Gastroesophageal sphincter (tissue), 4 donors: ENCODE data around the gene C2orf42. TPM values are rescaled to one million over a fixed set of nuclear protein-coding genes. Genes with fewer than 3 reads are reported as not detected.
A peak's percentile ranks its signal among the peaks of the same experiment; 100 is the strongest.

Experiments
- ATAC-seq: fragments of 150-250 bp; one replicate; pipeline ENCODE4 v1.9.1; 2016; ENCODE audit warnings: mild to moderate bottlenecking, moderate library complexity
- H3K27ac ChIP-seq, 4 donors: fragments of 200-600 bp; sonication (generic) in 3 of 4; 1 replicate in 3 of 4; 2 replicates in 1 of 4; pipeline ENCODE4 v1.5.1; 2016 to 2019
- H3K27me3 ChIP-seq: fragments of 200-600 bp; sonication (generic); one replicate; pipeline ENCODE4 v1.5.1; 2019
- H3K36me3 ChIP-seq, 2 donors: fragments of 200-600 bp; sonication (generic); one replicate each; pipeline ENCODE4 v1.5.1; 2019; ENCODE audit warnings: control low read depth in 1 of 2
- H3K4me1 ChIP-seq, 3 donors: fragments of 200-600 bp; sonication (generic); 1 replicate in 2 of 3; 2 replicates in 1 of 3; pipeline ENCODE4 v1.5.1; 2016 to 2019; ENCODE audit warnings: control low read depth in 2 of 3
- H3K4me3 ChIP-seq, 2 donors: fragments of 200-600 bp; sonication (generic); one replicate each; pipeline ENCODE4 v1.5.1; 2019; ENCODE audit warnings: mild to moderate bottlenecking in 1 of 2, moderate library complexity in 1 of 2
- H3K9me3 ChIP-seq, 3 donors: fragments of 200-600 bp; sonication (generic); one replicate each; pipeline ENCODE4 v1.5.1; 2017 to 2019; ENCODE audit warnings: control low read depth in 2 of 3
- CTCF ChIP-seq, 4 experiments: fragments of 200-600 bp in 2 of 4; fragments of 450-650 bp in 2 of 4; sonication (generic) in 1 of 4; IDR thresholded peaks; one replicate each; pipeline ENCODE4 v1.5.1; 2017 to 2019; ENCODE audit warnings: antibody characterized with exemption in 4 of 4, mild to moderate bottlenecking in 2 of 4, moderate library complexity in 2 of 4
- EP300 ChIP-seq: sonication (generic); formaldehyde crosslinking; IDR thresholded peaks from one replicate; pipeline ENCODE4 v1.6.1; 2017; ENCODE audit warnings: antibody characterized with exemption, mild to moderate bottlenecking
- POLR2A ChIP-seq, 2 donors: fragments of 450-650 bp; IDR thresholded peaks; one replicate each; pipeline ENCODE4 v1.6.1; 2017; ENCODE audit warnings: antibody characterized with exemption in 2 of 2, mild to moderate bottlenecking in 2 of 2, moderate library complexity in 1 of 2
- POLR2AphosphoS5 ChIP-seq: sonication (generic); formaldehyde crosslinking; IDR thresholded peaks from one replicate; pipeline ENCODE4 v1.6.1; 2017; ENCODE audit warnings: antibody characterized with exemption
- WGBS, 2 donors: methylation state at CpG; one replicate each; pipeline ENCODE4 v1.1.5; 2018; ENCODE audit warnings: low coverage in 1 of 2; 5-methylcytosine and 5-hydroxymethylcytosine counted together
- total RNA-seq, 4 donors: library from RNA; depleted of rRNA; stranded (reverse); fragments of >200 nt; gene quantifications; one replicate each; pipeline ENCODE4 v1.1.0, GENCODE V29; 2016

The C2orf42 gene
- total RNA-seq, 4 donors from 2014 or later, result 17.5 to 32.1 (median 23.2) TPM

- Histone ChIP-seq H3K27me3 (no peaks in the 10 kb centered on the region), H3K36me3 (no peaks in the 10 kb centered on the region), H3K27ac (peak overlapping the region in 1 of 4 donors; percentile 86), H3K4me1 (peaks cover 0 to 28% (median 14%) of the 10 kb centered on the region in 3 donors), H3K4me3 (no peak overlapping the region), H3K9me3 (no peaks in the 10 kb centered on the region)
- TF ChIP-seq POLR2A (IDR thresholded peaks at IDR 0.05), result no peak
- TF ChIP-seq EP300, result no peak
- 86 to 92% methylated on average over 1 of the region's 2 CpGs for WGBS, 2 donors
- no peak for ATAC-seq
These were observed 64.4 kb downstream of the C2orf42 start for GRCh38 chr2:70126413-70126812.

DNA sequence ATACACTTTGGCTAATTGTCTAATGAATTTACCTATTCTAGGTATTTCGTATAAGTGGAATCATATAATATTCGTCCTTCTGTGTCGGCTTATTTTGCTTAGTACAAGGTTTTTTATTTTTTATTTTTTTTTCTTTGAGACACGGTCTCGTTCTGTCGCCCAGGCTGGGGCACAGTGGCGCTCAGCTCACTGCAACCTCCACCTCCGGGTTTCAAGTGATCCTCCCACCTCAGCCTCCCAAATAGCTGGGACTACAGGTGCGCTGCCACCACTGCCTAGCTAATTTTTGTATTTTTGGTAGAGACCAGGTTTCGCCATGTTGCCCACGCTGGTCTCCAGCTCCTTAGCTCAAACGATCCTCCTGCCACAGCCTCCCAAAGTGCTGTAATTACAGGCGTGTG is 65.3 kb downstream of the C2orf42 start:
- TF ChIP-seq POLR2AphosphoS5, result no peak
- no peak for TF ChIP-seq POLR2A (IDR thresholded peaks at IDR 0.05)
- no peak for TF ChIP-seq EP300
- no peak for TF ChIP-seq CTCF (IDR thresholded peaks at IDR 0.05)
- no peaks in the 10 kb centered on the region for H3K27me3 ChIP-seq
- peaks cover 0 to 19% (median 12%) of the 10 kb centered on the region in 3 donors for H3K4me1 ChIP-seq
- H3K9me3 ChIP-seq, result no peaks in the 10 kb centered on the region
- ATAC-seq, result no peak
- WGBS, 2 donors, result 41 to 53% methylated on average over 10 to 11 of the region's 13 CpGs
- H3K4me3 ChIP-seq, result peak overlapping the region; percentile 40 to 53
- H3K36me3 ChIP-seq, result no peaks in the 10 kb centered on the region
- peak overlapping the region; percentile 86 to 98 (median 94) for H3K27ac ChIP-seq

- TF ChIP-seq POLR2A (IDR thresholded peaks at IDR 0.05) (peak in 1 of 2 donors; percentile 38), POLR2AphosphoS5 (peak; percentile 27), EP300 (no peak), CTCF (IDR thresholded peaks at IDR 0.05) (no peak)
- Histone ChIP-seq H3K27me3 (no peaks in the 10 kb centered on the region), H3K9me3 (no peaks in the 10 kb centered on the region), H3K36me3 (no peaks in the 10 kb centered on the region), H3K27ac (peak overlapping the region; percentile 86 to 98 (median 94)), H3K4me1 (peaks cover 0 to 18% (median 12%) of the 10 kb centered on the region in 3 donors), H3K4me3 (peak overlapping the region; percentile 40 to 53)
- ATAC-seq, result peak; percentile 57
- 0 to 1% methylated on average over 15 to 30 of the region's 36 CpGs for WGBS, 2 donors
These were observed 65.8 kb downstream of the C2orf42 start for GRCh38 chr2:70124983-70125480.

- Histone ChIP-seq H3K9me3 (no peaks in the 10 kb centered on the region), H3K4me1 (peaks cover 0 to 21% (median 12%) of the 10 kb centered on the region in 3 donors), H3K27me3 (no peaks in the 10 kb centered on the region), H3K36me3 (no peaks in the 10 kb centered on the region), H3K4me3 (peak overlapping the region; percentile 40 to 53), H3K27ac (peak overlapping the region; percentile 86 to 98 (median 94))
- TF ChIP-seq POLR2AphosphoS5 (no peak), POLR2A (IDR thresholded peaks at IDR 0.05) (no peak), EP300 (no peak)
- ATAC-seq, result no peak
- 5 to 16% methylated on average over 7 to 9 of the region's 11 CpGs for WGBS, 2 donors
These were observed 67.0 kb downstream of the C2orf42 start for GRCh38 chr2:70123829-70124116.

- peak overlapping the region; percentile 86 to 98 (median 94) for H3K27ac ChIP-seq
- peak; percentile 50 for ATAC-seq
- H3K4me1 ChIP-seq, result peaks cover 0 to 23% (median 12%) of the 10 kb centered on the region in 3 donors
- H3K36me3 ChIP-seq, result no peaks in the 10 kb centered on the region
- 51 to 56% methylated on average over 8 to 17 of the region's 20 CpGs for WGBS, 2 donors
- H3K9me3 ChIP-seq, result no peaks in the 10 kb centered on the region
- H3K4me3 ChIP-seq, result peak overlapping the region in 1 of 2 donors; percentile 53
- no peaks in the 10 kb centered on the region for H3K27me3 ChIP-seq
- TF ChIP-seq POLR2AphosphoS5 (no peak), POLR2A (IDR thresholded peaks at IDR 0.05) (no peak), EP300 (no peak), CTCF (IDR thresholded peaks at IDR 0.05) (no peak)
These were observed 67.6 kb downstream of the C2orf42 start for GRCh38 chr2:70123051-70123828.

GRCh38 chr2:70122470-70122869 is 68.3 kb downstream of the C2orf42 start:
- Histone ChIP-seq H3K9me3 (no peaks in the 10 kb centered on the region), H3K36me3 (no peaks in the 10 kb centered on the region), H3K27ac (peak overlapping the region in 2 of 4 donors; percentile 86 to 98), H3K4me1 (peaks cover 0 to 23% (median 12%) of the 10 kb centered on the region in 3 donors), H3K27me3 (no peaks in the 10 kb centered on the region), H3K4me3 (no peak overlapping the region)
- TF ChIP-seq POLR2AphosphoS5 (no peak), POLR2A (IDR thresholded peaks at IDR 0.05) (no peak), EP300 (no peak), CTCF (IDR thresholded peaks at IDR 0.05) (no peak)
- WGBS, 2 donors, result 95 to 100% methylated on average over 4 of the region's 4 CpGs
- ATAC-seq, result no peak
